GM12875 (cell line): ENCODE results near the gene NSUN4.
A peak's percentile ranks its signal among the peaks of the same experiment; 100 is the strongest.
"Not testable (repeated sequence)": the region's sequence is repeated elsewhere in the genome, so short reads cannot be mapped to it uniquely, and the experiment has no call there.

Source experiments
- H3K4me3 ChIP-seq: one replicate; pipeline ENCODE4 v1.5.1; 2011; ENCODE audit warnings: low read depth, low read length, control low read depth
- CTCF ChIP-seq: IDR thresholded peaks from 2 replicates; pipeline ENCODE4 v1.5.1; 2011; ENCODE audit warnings: low read depth, mild to moderate bottlenecking, control low read depth, inconsistent platforms, low read length, moderate library complexity, borderline replicate concordance; ENCODE audit not compliant: insufficient read depth

Gene NSUN4

GRCh38 chr1:46334030-46334384 is 6.6 kb upstream of the NSUN4 start:
- no peak for TF ChIP-seq CTCF
- no peak overlapping the region for H3K4me3 ChIP-seq

- no peak for TF ChIP-seq CTCF
Measured at GRCh38 chr1:46335081-46335480, 5.5 kb upstream of the NSUN4 start.

GRCh38 chr1:46337409-46337808 is 3.2 kb upstream of the NSUN4 start:
- not testable (repeated sequence) for H3K4me3 ChIP-seq

More at GRCh38 chr1:46335081-46335480, 5.5 kb upstream of the NSUN4 start:
- no peak overlapping the region for H3K4me3 ChIP-seq

GRCh38 chr1:46341222-46342083 is 846 bp downstream of the NSUN4 start:
- no peak for TF ChIP-seq CTCF
- peak overlapping the region; percentile 86 for H3K4me3 ChIP-seq

GRCh38 chr1:46342084-46342656 is 1.6 kb downstream of the NSUN4 start:
- no peak overlapping the region for H3K4me3 ChIP-seq
- TF ChIP-seq CTCF = peak; percentile 54

- TF ChIP-seq CTCF = no peak
- H3K4me3 ChIP-seq = no peak overlapping the region
Measured at GRCh38 chr1:46342677-46343350, 2.2 kb downstream of the NSUN4 start.

GRCh38 chr1:46343351-46343695 is 2.7 kb downstream of the NSUN4 start:
- H3K4me3 ChIP-seq = no peak overlapping the region
- TF ChIP-seq CTCF = no peak
